Activated T-cell treated with anti-CD3 and anti-CD28 coated beads for 4 hours (primary cell): ENCODE results near the gene EFCAB9.
"Not testable (repeated sequence)": the region's sequence is repeated elsewhere in the genome, so short reads cannot be mapped to it uniquely, and the experiment has no call there.

ENCODE experiments used
- DNase-seq: peaks from one replicate; pipeline ENCODE4 v3.0.0-alpha.2; 2020

EFCAB9 gene

DNA sequence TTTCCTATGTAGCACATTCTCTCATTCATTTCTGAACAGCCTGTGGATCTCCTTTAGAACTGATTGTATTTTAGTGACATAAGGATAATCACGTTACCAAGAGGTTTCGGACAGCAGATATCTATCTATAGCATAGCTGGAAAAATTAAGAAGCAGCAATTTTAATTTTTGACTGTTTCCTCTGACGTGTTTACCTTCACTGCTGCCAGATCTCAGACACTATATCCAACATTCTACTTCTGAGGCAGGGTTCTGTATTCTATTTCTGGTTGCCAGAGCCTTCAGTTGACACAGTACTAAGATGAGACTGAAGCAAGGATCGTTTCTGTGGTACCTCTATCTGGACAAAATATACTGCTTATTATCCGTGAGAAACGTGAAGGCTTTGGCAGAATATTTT, at the start of gene EFCAB9:
Gene EFCAB9 (plus strand): TSS at position 301 of the 400 bp plus-strand sequence. CDS start 1 bp downstream, at position 302.
- no peak for DNase-seq

- DNase-seq = no peak
Observed at GRCh38 chr5:172144291-172144815, 49.6 kb upstream of the EFCAB9 start.

GRCh38 chr5:172144931-172145869, 48.8 kb upstream of the EFCAB9 start:
- no peak for DNase-seq

DNA sequence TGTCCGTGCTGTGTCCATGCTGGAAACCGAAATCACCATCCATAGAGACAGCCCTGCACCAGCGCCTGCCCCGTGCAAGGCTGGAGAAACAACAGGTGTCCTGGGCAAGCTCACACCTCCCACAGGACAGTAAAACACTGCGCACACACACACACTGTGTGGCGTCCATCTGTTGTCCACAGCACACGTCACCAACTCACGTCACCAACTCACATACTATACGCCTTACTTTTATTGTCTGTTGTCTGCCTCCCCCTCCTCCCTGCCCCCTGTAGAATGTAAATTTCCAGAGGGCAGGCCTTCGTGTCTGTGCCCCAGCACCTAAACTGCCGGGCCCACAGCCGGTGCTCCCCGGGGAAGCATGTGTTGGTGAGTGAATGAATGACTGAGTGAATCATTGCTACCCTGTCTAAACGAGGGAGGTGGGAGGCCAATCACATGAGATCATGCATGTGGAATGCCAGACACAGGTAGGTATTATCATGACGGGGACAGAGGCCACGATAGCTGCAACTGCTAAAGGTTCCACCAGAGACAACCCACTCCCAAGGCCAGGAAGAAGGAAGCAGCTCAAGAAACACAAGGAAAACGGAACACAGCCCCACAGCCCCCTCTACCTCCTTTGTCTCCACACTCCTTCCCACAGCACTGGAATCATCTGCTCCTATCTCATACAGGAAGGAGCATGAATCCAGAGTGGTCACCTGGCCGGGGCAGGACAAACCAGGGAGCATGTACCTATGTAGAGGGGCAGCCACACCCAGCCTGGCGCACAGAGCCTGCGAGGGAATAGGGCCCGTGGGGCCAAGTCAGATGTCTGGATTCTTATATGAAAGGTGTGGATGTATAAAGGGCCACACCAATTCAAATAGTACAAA, 47.9 kb upstream of the EFCAB9 start:
- DNase-seq = no peak

GRCh38 chr5:172146748-172147092, 47.3 kb upstream of the EFCAB9 start:
- DNase-seq = no peak

GRCh38 chr5:172147857-172148256, 46.1 kb upstream of the EFCAB9 start:
- no peak for DNase-seq

- no peak for DNase-seq
Observed at GRCh38 chr5:172148381-172148780, 45.6 kb upstream of the EFCAB9 start.

- DNase-seq = no peak
Observed at GRCh38 chr5:172149073-172149472, 44.9 kb upstream of the EFCAB9 start.

- DNase-seq = not testable (repeated sequence)
Observed at GRCh38 chr5:172149481-172149880, 44.5 kb upstream of the EFCAB9 start.

- no peak for DNase-seq
Observed at GRCh38 chr5:172150514-172151425, 43.2 kb upstream of the EFCAB9 start.

DNA sequence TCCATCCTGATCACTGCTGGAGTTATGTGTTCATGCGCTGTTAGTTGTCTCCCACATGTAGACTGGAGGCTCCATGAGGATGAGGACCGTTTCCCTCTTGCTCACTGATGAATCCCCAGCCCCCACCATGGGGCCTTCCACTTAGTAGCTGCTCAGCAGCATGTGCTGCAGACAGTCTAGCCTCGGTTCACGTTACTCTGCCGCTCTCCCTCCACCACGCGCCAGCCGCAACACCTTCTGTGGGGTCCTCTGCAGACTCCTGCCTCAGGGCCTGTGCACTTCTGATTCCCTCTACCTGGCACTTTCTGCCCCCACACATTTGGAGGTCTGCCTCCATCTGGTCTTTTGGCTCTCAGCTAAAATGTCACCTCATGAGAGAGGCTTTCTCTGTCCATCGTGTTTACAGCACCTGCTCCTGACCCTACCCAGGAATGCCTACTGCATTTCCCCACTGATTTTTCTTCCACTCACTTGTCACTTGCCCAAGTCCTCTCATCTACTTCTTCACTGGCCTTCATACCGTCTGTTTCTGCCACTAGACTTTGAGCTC, 42.2 kb upstream of the EFCAB9 start:
- DNase-seq = no peak

DNA sequence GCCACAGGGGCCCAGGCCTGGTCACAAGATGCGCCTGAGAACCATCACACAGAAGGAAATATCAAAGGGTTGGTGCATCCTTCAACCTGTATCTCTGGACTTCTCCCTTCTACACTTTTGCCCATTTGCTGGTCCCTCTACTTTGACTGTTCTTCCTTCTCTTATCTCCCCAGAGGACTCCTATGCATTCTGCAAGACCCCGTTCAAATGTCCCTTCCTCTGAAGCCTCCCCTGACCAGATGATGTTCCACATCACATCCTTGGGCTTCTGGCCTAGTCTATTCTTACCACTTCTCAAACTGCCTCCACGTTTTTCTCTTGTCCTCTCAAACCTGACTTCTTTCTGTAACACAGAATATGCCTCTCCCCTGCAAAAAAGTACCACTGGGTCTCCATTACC, 40.3 kb upstream of the EFCAB9 start:
- no peak for DNase-seq

DNA sequence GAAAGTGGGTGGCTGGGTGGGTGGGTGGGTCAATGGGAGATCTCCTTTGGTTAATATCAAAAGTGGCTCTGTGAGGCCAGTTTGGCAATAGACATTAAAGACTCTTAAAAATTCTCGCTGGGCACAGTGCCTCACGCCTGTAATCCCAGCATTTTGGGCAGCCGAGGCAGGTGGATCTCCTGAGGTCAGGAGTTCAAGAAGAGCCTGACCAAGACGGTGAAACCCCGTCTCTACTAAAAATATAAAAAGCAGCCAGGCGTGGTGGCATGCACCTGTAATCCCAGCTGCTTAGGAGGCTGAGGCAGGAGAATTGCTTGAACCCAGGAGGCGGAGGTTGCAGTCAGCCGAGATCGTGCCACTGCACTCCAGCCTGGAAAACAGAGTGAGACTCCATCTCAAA, 38.9 kb upstream of the EFCAB9 start:
- DNase-seq = not testable (repeated sequence)

GRCh38 chr5:172156541-172156994, 37.4 kb upstream of the EFCAB9 start:
- DNase-seq = no peak

- no peak for DNase-seq
Observed at GRCh38 chr5:172159016-172159415, 35.0 kb upstream of the EFCAB9 start.

DNA sequence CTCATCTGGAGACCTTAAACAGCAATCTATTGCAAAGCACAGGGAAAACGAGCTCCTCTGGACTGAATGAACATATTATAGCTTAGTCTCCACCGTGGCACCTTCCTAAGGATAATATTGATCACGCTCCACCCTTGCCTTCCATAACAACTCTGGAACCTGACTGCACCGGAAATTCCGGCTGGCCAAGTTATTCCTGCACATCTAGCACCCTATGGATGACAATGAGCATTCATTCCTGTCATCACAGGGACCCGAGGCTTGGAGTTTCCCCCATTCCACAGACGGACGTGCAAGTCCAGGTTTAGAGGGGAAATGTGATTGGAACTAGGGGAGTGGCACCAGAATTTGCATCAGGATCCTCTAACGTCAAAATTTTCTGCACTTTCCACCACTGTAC, 33.5 kb upstream of the EFCAB9 start:
- DNase-seq = no peak

- no peak for DNase-seq
Observed at GRCh38 chr5:172162323-172162986, 31.5 kb upstream of the EFCAB9 start.

GRCh38 chr5:172162987-172163343, 31.0 kb upstream of the EFCAB9 start:
- DNase-seq = no peak

GRCh38 chr5:172163346-172163745, 30.6 kb upstream of the EFCAB9 start:
- DNase-seq = no peak

DNA sequence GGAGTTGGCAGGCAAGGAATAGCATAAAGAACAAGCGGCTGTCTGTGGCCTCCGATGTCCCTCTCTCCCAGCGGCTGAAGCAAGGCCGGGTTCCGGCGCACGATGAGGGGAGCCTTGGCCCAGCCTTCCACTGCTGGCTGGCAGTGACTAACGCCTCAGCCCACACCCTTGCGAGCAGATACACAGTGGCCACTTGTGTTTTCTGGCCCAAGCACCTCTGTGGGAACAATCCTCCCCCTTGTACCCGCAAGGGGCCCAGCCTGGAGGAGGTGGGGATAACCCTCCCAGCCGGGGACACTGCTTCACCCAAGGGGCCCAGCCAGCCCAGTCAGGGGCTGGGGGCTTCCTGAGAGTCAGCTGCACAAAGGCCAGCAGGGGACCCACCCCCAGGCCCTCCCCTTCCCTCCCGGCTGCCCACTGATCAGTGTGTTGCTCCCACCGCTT, 29.2 kb upstream of the EFCAB9 start:
- no peak for DNase-seq

- no peak for DNase-seq
Observed at GRCh38 chr5:172165465-172165864, 28.5 kb upstream of the EFCAB9 start.
